Liver (tissue), 3 donors: ENCODE results near the gene DNAJC15.

ENCODE experiments used
- CTCF ChIP-seq: fragments of 150-350 bp; IDR thresholded peaks from 2 replicates; pipeline ENCODE4 v1.5.1; 2017; ENCODE audit warnings: improper control_type of control experiment, low read depth, low read length; ENCODE audit not compliant: missing input control
- EGR1 ChIP-seq, 2 donors: IDR thresholded peaks; 2 replicates each; pipeline ENCODE4 v1.6.1; 2016 to 2018; ENCODE audit warnings: antibody characterized with exemption in 2 of 2, low read depth in 2 of 2
- GABPA ChIP-seq, 2 donors: IDR thresholded peaks in 1 of 2; conservative IDR thresholded peaks in 1 of 2; 2 replicates each; pipeline ENCODE4 v1.6.1; 2016; ENCODE audit warnings: antibody characterized with exemption in 2 of 2, mild to moderate bottlenecking in 1 of 2, moderate library complexity in 1 of 2
- HNF4G ChIP-seq: IDR thresholded peaks from 2 replicates; pipeline ENCODE4 v1.6.1; 2016; ENCODE audit warnings: antibody characterized with exemption
- REST ChIP-seq: IDR thresholded peaks from 2 replicates; pipeline ENCODE4 v1.6.1; 2016; ENCODE audit warnings: antibody characterized with exemption, mild to moderate bottlenecking
- TAF1 ChIP-seq: conservative IDR thresholded peaks from 2 replicates; pipeline ENCODE4 v1.6.1; 2016; ENCODE audit warnings: antibody characterized with exemption, mild to moderate bottlenecking
- TF ChIP-seq, protein P1 (sequence below): IDR thresholded peaks from 2 replicates; pipeline ENCODE4 v1.6.1; 2016; ENCODE audit warnings: antibody characterized with exemption
- donor health status: healthy.
- donor health status: healthy.

- TF ChIP-seq EGR1 (IDR thresholded peaks at IDR 0.05; ENCODE audit: low read depth in 2 of 2) (no peak), CTCF (no peak), REST (no peak), GABPA (IDR thresholded peaks at IDR 0.05 in 1 of 2, conservative IDR thresholded peaks at IDR 0.05 in 1 of 2) (no peak), HNF4G (no peak), TAF1 (no peak)
- TF ChIP-seq, protein P1, sequence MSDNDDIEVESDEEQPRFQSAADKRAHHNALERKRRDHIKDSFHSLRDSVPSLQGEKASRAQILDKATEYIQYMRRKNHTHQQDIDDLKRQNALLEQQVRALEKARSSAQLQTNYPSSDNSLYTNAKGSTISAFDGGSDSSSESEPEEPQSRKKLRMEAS = no peak
Measured at GRCh38 chr13:43123856-43124255, 100.5 kb downstream of the DNAJC15 start.
